NCI-H69 (cell line): ENCODE data around the gene SPON1.
"Not testable (repeated sequence)": the region's sequence is repeated elsewhere in the genome, so short reads cannot be mapped to it uniquely, and the experiment has no call there.

Experiments used
- DNase-seq: peaks from one replicate; lab custom pipeline; 2025; lab: John Stamatoyannopoulos, UW

The SPON1 gene

DNA sequence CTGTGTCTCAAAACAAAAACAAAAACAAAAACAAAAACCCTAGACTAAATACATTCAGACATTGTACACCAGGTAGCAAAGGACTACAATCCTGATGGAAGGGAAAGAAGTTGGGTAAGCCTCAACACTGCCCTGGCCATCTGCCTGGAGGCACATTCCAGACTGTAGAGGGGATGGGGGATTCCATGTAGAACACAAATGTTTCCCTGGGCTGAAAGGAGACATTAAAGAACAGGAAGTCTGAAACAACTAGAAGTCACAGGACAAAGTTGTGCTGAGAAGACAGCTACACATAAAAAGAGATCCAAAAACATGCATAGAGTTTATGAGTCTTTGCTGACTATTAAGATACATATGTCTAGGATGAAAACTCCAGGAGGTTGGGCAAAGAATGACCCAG, 312.6 kb downstream of the SPON1 start:
- no peak for DNase-seq

GRCh38 chr11:14278869-14279268, 316.3 kb downstream of the SPON1 start:
- DNase-seq = not testable (repeated sequence)

- DNase-seq = no peak
Observed at GRCh38 chr11:14288189-14288935, 325.8 kb downstream of the SPON1 start.

- no peak for DNase-seq
Observed at GRCh38 chr11:14290422-14290821, 327.9 kb downstream of the SPON1 start.

- DNase-seq = no peak
Observed at GRCh38 chr11:14299921-14300320, 337.4 kb downstream of the SPON1 start.

- DNase-seq = peak; percentile 63
Observed at GRCh38 chr11:14300661-14301304, 338.3 kb downstream of the SPON1 start.

- DNase-seq = no peak
Observed at GRCh38 chr11:14304601-14305000, 342.1 kb downstream of the SPON1 start.

- no peak for DNase-seq
Observed at GRCh38 chr11:14305649-14306048, 343.1 kb downstream of the SPON1 start.

DNA sequence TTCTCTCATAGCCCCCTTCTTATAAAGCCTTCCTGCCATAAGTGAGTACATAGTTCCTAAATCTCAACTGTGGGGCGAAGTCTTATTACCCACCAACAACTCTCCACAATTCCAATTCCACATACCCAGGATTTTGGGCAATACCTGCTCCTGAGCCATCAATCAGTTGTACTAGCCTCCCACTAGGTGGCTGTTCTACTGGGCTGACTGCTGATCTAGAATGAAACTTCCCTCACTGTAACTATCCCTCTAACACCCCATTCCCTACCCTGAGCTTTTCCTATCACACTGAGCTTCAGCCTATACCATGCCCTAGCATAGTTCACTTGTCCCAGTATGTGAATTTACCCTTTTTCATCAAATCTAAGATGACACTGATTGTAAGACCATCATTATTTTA, 344.0 kb downstream of the SPON1 start:
- DNase-seq = no peak

DNA sequence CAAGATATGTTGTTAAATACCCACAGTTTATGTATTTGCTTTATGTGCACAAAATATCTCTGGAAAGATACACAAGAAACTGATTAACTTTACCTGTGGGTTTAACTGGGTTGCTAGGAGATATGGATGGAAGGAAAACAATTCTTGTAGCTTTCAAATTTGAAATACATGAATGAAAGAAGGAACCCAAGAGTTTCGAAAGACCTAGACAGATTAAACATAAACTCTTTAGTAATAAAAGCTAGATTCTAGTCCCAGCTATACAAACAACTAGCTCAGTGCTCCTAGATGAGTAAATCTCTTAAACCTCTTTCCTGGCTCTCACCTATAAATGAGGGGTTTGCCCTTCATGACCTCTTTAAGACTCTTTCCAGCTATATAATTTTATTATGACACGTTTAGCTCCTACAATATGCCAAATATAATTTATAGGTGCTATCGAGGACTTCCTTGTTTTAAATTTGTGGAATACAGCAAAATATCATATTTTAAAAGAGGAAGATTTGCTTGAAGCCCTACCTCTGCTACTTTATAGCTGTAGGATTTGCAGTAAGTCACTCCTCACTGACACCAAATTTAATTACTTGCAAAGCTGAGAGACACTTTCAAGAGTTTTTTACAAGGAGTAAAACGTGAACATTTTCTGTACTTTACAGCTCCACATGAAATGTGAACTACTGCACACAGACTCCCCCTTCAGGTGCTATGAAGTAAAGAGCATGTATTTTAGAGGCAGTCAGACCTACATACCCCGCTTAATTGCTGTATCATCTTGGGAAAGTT, 345.8 kb downstream of the SPON1 start:
- peak; percentile 50 for DNase-seq

GRCh38 chr11:14308897-14309387, 346.4 kb downstream of the SPON1 start:
- DNase-seq = no peak

DNA sequence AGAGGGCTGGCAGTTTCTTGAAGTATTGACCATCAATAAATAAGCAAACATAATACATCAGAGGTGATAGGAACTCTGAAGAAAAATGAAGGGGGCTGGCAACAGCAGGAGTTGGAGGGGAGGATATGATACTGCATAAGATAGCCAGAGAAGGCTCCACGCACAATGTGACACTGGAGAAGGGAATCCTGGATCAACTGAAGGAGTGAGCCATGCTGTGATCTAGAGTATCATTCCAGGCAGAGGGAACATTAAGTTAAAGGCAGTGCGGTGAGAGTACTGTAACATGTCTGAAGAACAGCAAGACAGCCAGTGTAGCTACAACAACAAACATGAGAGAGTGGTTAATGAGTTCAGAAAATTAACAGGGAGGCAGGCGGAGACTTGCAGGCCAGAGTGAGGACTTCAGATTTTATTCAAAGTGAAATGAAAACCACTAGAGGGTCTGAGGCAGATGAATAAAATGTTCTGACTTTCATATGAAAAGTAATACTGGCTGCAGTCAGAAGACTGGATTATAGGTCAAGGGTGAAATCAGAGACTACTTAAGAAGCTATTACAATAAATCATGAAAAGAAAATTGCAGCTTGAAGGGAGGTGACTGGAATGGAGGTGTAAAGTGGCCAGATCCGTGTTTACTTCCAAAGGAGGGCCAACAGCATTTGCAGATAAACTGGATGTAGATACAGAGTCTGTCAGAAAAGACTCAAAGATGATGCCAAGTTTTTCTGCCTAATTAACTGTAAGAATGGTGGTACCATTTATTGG, 347.1 kb downstream of the SPON1 start:
- peak; percentile 35 for DNase-seq

DNA sequence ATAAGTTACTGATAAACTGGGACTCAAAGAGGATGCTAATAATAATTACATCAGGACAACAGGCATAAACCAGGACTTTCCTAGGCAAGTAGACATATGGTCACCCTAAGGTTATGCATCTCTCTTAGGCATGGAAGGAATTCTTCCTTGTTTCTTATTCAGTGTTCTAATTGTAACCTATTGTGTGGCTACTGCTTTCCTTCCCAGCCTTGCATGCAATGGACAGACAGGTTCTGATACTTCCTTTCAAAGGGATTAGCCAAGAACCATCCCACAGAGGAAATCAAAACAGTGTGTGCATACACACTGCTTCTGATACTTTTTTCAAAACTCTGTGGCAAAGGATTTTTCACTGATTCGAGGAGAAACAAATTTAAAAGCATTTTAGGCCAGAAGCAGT, 348.2 kb downstream of the SPON1 start:
- DNase-seq = no peak

DNA sequence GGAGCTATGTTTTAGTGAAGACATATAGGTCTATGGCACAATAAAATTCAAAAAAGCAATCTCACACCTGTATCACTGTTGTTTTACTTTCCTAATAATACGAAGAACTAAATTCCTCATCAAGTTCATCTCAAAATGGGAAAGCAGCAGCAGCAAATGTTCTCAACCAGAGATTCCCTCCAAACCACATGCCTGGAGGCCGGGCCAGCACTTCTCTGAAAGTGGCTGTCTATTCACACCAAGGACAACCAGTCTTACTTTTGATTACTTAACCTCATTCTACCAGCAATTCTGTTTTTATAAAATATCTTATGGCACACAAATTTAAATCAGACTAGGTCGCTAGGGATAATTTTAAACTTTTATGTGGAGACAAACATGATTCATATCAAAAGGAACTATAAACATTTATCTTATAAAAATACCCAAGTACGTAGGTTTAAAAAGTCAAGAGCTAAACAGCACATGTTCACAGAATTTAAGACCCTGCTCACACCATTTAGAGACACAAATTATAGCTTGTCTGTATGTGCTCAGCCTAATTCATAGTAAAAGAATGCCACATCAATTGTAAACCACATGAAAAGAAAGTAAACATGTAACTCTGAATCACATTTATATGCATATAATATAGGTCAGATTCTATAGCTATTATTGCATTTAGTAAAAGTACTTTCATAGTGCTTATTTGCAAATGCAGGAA, 350.4 kb downstream of the SPON1 start:
- no peak for DNase-seq

DNA sequence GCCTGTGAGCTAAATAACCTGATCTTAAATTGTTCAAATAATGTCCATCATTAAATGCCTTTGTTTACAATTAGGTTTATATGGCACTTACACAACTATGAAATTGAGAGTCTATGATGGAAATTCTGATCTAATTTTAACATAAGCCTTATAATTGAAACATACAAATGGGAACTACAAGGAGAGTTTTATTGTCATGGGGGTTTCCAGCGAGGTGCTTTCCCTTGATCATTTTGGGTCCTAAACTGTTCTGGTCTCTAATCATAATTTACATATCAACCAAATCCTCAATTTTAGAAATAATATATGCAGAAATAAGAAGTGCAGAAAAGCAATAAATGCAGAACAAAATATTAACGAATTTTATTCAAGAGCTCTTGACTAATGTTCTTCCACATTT, 351.6 kb downstream of the SPON1 start:
- no peak for DNase-seq

- DNase-seq = no peak
Observed at GRCh38 chr11:14315130-14315529, 352.6 kb downstream of the SPON1 start.
